Measurements from ENCODE around the gene MYO3B. TPM values are rescaled to one million over a fixed set of nuclear protein-coding genes. Genes with fewer than 3 reads are reported as not detected.
"Not testable (repeated sequence)": the region's sequence is repeated elsewhere in the genome, so short reads cannot be mapped to it uniquely, and the experiment has no call there.

MYO3B gene
- total and polyA plus RNA-seq, 3 donors from 2014 or later: 1.4 to 3.5 (median 2.5) TPM

GRCh38 chr2:170598067-170598395 is 420.1 kb downstream of the MYO3B start:
- no peak for TF ChIP-seq POLR2A (IDR thresholded peaks at IDR 0.05)
- TF ChIP-seq, protein P1, sequence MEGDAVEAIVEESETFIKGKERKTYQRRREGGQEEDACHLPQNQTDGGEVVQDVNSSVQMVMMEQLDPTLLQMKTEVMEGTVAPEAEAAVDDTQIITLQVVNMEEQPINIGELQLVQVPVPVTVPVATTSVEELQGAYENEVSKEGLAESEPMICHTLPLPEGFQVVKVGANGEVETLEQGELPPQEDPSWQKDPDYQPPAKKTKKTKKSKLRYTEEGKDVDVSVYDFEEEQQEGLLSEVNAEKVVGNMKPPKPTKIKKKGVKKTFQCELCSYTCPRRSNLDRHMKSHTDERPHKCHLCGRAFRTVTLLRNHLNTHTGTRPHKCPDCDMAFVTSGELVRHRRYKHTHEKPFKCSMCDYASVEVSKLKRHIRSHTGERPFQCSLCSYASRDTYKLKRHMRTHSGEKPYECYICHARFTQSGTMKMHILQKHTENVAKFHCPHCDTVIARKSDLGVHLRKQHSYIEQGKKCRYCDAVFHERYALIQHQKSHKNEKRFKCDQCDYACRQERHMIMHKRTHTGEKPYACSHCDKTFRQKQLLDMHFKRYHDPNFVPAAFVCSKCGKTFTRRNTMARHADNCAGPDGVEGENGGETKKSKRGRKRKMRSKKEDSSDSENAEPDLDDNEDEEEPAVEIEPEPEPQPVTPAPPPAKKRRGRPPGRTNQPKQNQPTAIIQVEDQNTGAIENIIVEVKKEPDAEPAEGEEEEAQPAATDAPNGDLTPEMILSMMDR (IDR thresholded peaks at IDR 0.05): no peak
- Histone ChIP-seq H3K36me3 (ENCODE audit: low read depth, missing control alignments) (no peaks in the 10 kb centered on the region), H3K9me3 (no peaks in the 10 kb centered on the region), H3K4me3 (no peak overlapping the region), H3K27ac (no peak overlapping the region), H3K4me1 (no peaks in the 10 kb centered on the region), H3K27me3 (no peaks in the 10 kb centered on the region)
- no peak for DNase-seq
- WGBS, 2 donors: 36 to 53% methylated on average over 4 of the region's 4 CpGs
- intact Hi-C loops (cut with DNase I; ENCODE audit: low total_unique reads): no loop called here

DNA sequence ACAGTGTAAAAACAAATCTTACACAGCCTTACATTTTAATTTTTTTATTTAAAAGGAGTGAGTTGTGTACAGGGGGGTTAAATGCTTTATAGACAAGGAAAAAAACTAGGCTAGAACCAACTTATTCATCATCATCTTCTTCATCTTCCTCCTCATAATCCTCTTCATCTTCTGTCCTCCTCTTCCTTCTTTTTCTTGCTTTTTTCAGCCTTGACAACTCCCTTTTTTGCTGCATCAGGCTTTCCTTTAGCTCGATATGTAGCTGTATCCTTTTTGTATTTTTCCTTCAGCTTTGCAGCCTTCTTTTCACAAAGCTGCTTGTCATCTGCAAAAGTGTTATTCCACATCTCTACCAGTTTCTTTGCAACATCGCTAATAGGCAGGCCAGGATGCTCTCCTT is 423.5 kb downstream of the MYO3B start:
- intact Hi-C loops (cut with DNase I; ENCODE audit: low total_unique reads): no loop called here
- no peaks in the 10 kb centered on the region for H3K36me3 ChIP-seq (ENCODE audit: low read depth, missing control alignments)
- TF ChIP-seq POLR2A (IDR thresholded peaks at IDR 0.05): no peak
- TF ChIP-seq, protein P1 (IDR thresholded peaks at IDR 0.05): no peak
- H3K4me1 ChIP-seq: no peaks in the 10 kb centered on the region
- H3K9me3 ChIP-seq: no peaks in the 10 kb centered on the region
- DNase-seq: no peak
- H3K27me3 ChIP-seq: no peaks in the 10 kb centered on the region
- H3K4me3 ChIP-seq: no peak overlapping the region
- no peak overlapping the region for H3K27ac ChIP-seq
- WGBS, 2 donors: 53 to 90% methylated on average over 2 of the region's 2 CpGs

GRCh38 chr2:170605862-170606261 is 427.9 kb downstream of the MYO3B start:
- 95 to 98% methylated on average over 3 of the region's 3 CpGs for WGBS, 2 donors
- Histone ChIP-seq H3K9me3 (no peaks in the 10 kb centered on the region), H3K36me3 (ENCODE audit: low read depth, missing control alignments) (no peaks in the 10 kb centered on the region), H3K27me3 (no peaks in the 10 kb centered on the region), H3K4me1 (no peaks in the 10 kb centered on the region), H3K27ac (no peak overlapping the region), H3K4me3 (no peak overlapping the region)
- intact Hi-C loops (cut with DNase I; ENCODE audit: low total_unique reads): no loop called here
- TF ChIP-seq POLR2A (IDR thresholded peaks at IDR 0.05): no peak
- TF ChIP-seq, protein P1 (IDR thresholded peaks at IDR 0.05): no peak
- no peak for DNase-seq

- no peak for DNase-seq
- H3K27me3 ChIP-seq: no peaks in the 10 kb centered on the region
- no peak overlapping the region for H3K27ac ChIP-seq
- H3K4me3 ChIP-seq: no peak overlapping the region
- no peaks in the 10 kb centered on the region for H3K4me1 ChIP-seq
- WGBS, 2 donors: 84 to 93% methylated on average over 3 of the region's 3 CpGs
- H3K36me3 ChIP-seq (ENCODE audit: low read depth, missing control alignments): no peaks in the 10 kb centered on the region
- TF ChIP-seq POLR2A (IDR thresholded peaks at IDR 0.05): no peak
- TF ChIP-seq, protein P1 (IDR thresholded peaks at IDR 0.05): no peak
- H3K9me3 ChIP-seq: no peaks in the 10 kb centered on the region
- intact Hi-C loops (cut with DNase I; ENCODE audit: low total_unique reads): no loop called here
Observed at GRCh38 chr2:170607171-170607570, 429.2 kb downstream of the MYO3B start.

- no peak for DNase-seq
- no peaks in the 10 kb centered on the region for H3K36me3 ChIP-seq (ENCODE audit: low read depth, missing control alignments)
- 95 to 97% methylated on average over 2 of the region's 2 CpGs for WGBS, 2 donors
- intact Hi-C loops (cut with DNase I; ENCODE audit: low total_unique reads): no loop called here
- TF ChIP-seq POLR2A (IDR thresholded peaks at IDR 0.05): no peak
- TF ChIP-seq, protein P1 (IDR thresholded peaks at IDR 0.05): no peak
- no peaks in the 10 kb centered on the region for H3K9me3 ChIP-seq
- H3K4me1 ChIP-seq: no peaks in the 10 kb centered on the region
- H3K4me3 ChIP-seq: no peak overlapping the region
- H3K27ac ChIP-seq: no peak overlapping the region
- no peaks in the 10 kb centered on the region for H3K27me3 ChIP-seq
Observed at GRCh38 chr2:170610615-170611014, 432.7 kb downstream of the MYO3B start.

GRCh38 chr2:170618948-170619347 is 441.0 kb downstream of the MYO3B start:
- 83 to 95% methylated on average over 5 of the region's 7 CpGs for WGBS, 2 donors

GRCh38 chr2:170635094-170635493 is 457.1 kb downstream of the MYO3B start:
- H3K27ac ChIP-seq; H3K27me3 ChIP-seq; H3K36me3 ChIP-seq (ENCODE audit: low read depth, missing control alignments); H3K4me1 ChIP-seq; DNase-seq; H3K9me3 ChIP-seq; intact Hi-C loops (cut with DNase I; ENCODE audit: low total_unique reads); H3K4me3 ChIP-seq: not testable (repeated sequence)
- WGBS, 2 donors: 92 to 98% methylated on average over 4 of the region's 4 CpGs

More at GRCh38 chr2:170618948-170619347, 441.0 kb downstream of the MYO3B start:
- H3K27ac ChIP-seq; H3K4me1 ChIP-seq; H3K9me3 ChIP-seq; DNase-seq; intact Hi-C loops (cut with DNase I; ENCODE audit: low total_unique reads); H3K27me3 ChIP-seq; H3K36me3 ChIP-seq (ENCODE audit: low read depth, missing control alignments); H3K4me3 ChIP-seq: not testable (repeated sequence)
